HL-60 (cell line): Measurements from ENCODE around the gene LAMP2.
"Not testable (repeated sequence)": the region's sequence is repeated elsewhere in the genome, so short reads cannot be mapped to it uniquely, and the experiment has no call there.

Experiments used
- DNase-seq, 2 experiments: peaks; one replicate each; pipeline ENCODE4 v3.0.0-alpha.2; 2010 to 2020; ENCODE audit warnings: low read depth in 1 of 2, low spot score in 1 of 2
- H3K27ac ChIP-seq: fragments of 250-450 bp; sonication (Bioruptor Pico); replicated peaks from 2 replicates; pipeline ENCODE4 v1.5.1; 2020; ENCODE audit warnings: mild to moderate bottlenecking, moderate library complexity
- H3K27me3 ChIP-seq: fragments of 250-450 bp; sonication (Bioruptor Pico); 2 replicates; pipeline ENCODE4 v1.5.1; 2021; ENCODE audit warnings: mild to moderate bottlenecking, moderate library complexity; ENCODE audit not compliant: insufficient read depth, poor library complexity, severe bottlenecking
- H3K4me3 ChIP-seq: replicated peaks from 2 replicates; pipeline ENCODE4 v1.5.1; 2011; ENCODE audit warnings: mild to moderate bottlenecking, control low read depth, low read length; ENCODE audit not compliant: insufficient read depth
- CTCF ChIP-seq: IDR thresholded peaks from one replicate; pipeline ENCODE4 v1.5.1; 2011; ENCODE audit warnings: low read length, control low read depth, inconsistent platforms; ENCODE audit not compliant: insufficient read depth
- GABPA ChIP-seq: IDR thresholded peaks from 2 replicates; pipeline ENCODE4 v1.6.1; 2012; ENCODE audit warnings: low read depth
- POLR2AphosphoS5 ChIP-seq: IDR thresholded peaks from 2 replicates; pipeline ENCODE4 v1.6.1; 2012; ENCODE audit warnings: low read depth
- REST ChIP-seq: IDR thresholded peaks from 2 replicates; pipeline ENCODE4 v1.6.1; 2012; ENCODE audit warnings: low read depth; ENCODE audit not compliant: insufficient replicate concordance
- SPI1 ChIP-seq: IDR thresholded peaks from 2 replicates; pipeline ENCODE4 v1.6.1; 2012; ENCODE audit warnings: low read depth, mild to moderate bottlenecking, borderline replicate concordance

LAMP2 gene

GRCh38 chrX:120512222-120512621, 43.1 kb upstream of the LAMP2 start:
- TF ChIP-seq SPI1 (no peak), CTCF (no peak), GABPA (no peak), POLR2AphosphoS5 (no peak), REST (no peak)
- no peak for DNase-seq
- no peaks in the 10 kb centered on the region for H3K27me3 ChIP-seq
- no peak overlapping the region for H3K27ac ChIP-seq
- H3K4me3 ChIP-seq = no peak overlapping the region

GRCh38 chrX:120504569-120504968, 35.5 kb upstream of the LAMP2 start:
- no peak overlapping the region for H3K27ac ChIP-seq
- no peak overlapping the region for H3K4me3 ChIP-seq
- DNase-seq = no peak
- no peak for TF ChIP-seq GABPA
- TF ChIP-seq REST = no peak
- no peak for TF ChIP-seq CTCF
- TF ChIP-seq POLR2AphosphoS5 = no peak
- TF ChIP-seq SPI1 = no peak
- no peaks in the 10 kb centered on the region for H3K27me3 ChIP-seq

- TF ChIP-seq GABPA (no peak), REST (no peak), CTCF (no peak), POLR2AphosphoS5 (no peak), SPI1 (no peak)
Measured at GRCh38 chrX:120499301-120500072, 30.4 kb upstream of the LAMP2 start.

GRCh38 chrX:120490119-120490518, 21.0 kb upstream of the LAMP2 start:
- H3K27me3 ChIP-seq, H3K27ac ChIP-seq, DNase-seq, H3K4me3 ChIP-seq: not testable (repeated sequence)

More at GRCh38 chrX:120499301-120500072, 30.4 kb upstream of the LAMP2 start:
- H3K27ac ChIP-seq = no peak overlapping the region
- no peak overlapping the region for H3K4me3 ChIP-seq
- no peak for DNase-seq
- no peaks in the 10 kb centered on the region for H3K27me3 ChIP-seq
